HG03175 (cell line): ENCODE measurements around the gene ISG15.
A peak's percentile ranks its signal among the peaks of the same experiment; 100 is the strongest.

Experiments used
- ATAC-seq: cut with Tn5 transposase; IDR thresholded peaks from one replicate; pipeline ENCODE4 v1.9.1; 2021; ENCODE audit warnings: mild to moderate bottlenecking, moderate library complexity; ENCODE audit not compliant: unreplicated experiment

Gene ISG15

GRCh38 chr1:1013105-1013921 is at the start of gene ISG15:
Gene ISG15, plus strand, starts transcription at chr1:1013497. Its CDS starts 77 bp downstream, at chr1:1013574.
- ATAC-seq: peak; percentile 80

- no peak for ATAC-seq
These were observed 49.4 kb upstream of the ISG15 start for GRCh38 chr1:963746-964525.

- no peak for ATAC-seq
These were observed 48.4 kb upstream of the ISG15 start for GRCh38 chr1:964691-965525.

- ATAC-seq: no peak
These were observed 47.7 kb upstream of the ISG15 start for GRCh38 chr1:965526-966134.

DNA sequence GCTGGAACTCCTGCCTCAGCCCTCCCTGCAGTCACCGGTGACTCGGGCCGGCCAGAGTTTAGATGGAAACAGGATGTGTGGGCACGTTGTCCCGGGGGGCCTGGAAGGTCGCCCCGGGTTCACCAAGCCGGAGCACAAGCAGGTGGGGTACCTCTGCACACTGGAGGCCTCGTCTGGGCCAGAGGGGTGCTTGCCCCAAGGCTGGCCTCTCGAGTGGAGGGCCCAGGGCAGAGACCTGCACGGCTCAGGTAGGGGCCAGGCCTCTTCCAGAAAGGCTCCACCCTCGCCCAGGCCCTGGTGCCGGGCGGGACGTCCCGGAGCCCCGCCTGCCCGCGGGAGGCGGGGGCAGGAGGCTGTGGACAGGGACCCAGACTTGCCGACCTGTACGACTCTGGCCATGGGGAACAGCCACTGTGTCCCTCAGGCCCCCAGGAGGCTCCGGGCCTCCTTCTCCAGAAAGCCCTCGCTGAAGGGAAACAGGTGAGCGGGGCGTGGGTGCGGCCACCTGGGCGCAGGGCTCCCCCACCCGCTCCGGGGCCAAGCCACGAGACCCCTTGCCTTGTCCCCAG is 47.1 kb upstream of the ISG15 start, which contains the start of gene PLEKHN1:
TSS of gene PLEKHN1 (plus strand) at position 348 of the 569 bp plus-strand sequence. CDS start at position 398, 50 bp downstream.
- ATAC-seq: peak; percentile 26

- ATAC-seq: peak; percentile 57
These were observed 46.5 kb upstream of the ISG15 start for GRCh38 chr1:966704-967300.

- ATAC-seq: no peak
These were observed 45.6 kb upstream of the ISG15 start for GRCh38 chr1:967466-968343.

DNA sequence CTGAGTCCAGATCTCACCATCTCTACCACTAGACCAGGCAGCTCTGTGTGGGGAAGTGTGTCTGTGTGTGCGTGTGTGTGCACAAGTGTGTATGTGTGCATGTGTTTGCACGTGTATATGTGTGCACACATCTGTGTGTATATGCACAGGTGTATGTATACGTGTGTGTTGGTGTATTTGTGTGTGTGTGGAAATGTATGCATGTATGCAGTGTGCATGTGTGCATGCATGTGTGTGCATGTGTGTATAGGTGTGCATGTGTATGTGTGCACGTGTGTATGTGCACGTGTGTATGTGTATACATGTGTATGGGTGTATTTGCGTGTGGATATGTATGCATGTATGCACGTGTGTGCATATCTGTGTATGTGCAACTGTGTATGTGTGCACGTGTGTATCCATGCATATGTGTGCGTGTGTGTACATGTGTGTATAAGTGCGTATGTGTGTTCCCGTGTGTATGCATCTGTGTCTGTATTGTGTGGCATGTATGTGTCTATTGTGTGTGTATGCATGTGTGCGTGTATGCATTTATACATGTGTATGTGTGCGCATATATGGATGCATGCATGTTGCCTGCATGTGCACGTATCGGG is 43.9 kb upstream of the ISG15 start:
- ATAC-seq: no peak

DNA sequence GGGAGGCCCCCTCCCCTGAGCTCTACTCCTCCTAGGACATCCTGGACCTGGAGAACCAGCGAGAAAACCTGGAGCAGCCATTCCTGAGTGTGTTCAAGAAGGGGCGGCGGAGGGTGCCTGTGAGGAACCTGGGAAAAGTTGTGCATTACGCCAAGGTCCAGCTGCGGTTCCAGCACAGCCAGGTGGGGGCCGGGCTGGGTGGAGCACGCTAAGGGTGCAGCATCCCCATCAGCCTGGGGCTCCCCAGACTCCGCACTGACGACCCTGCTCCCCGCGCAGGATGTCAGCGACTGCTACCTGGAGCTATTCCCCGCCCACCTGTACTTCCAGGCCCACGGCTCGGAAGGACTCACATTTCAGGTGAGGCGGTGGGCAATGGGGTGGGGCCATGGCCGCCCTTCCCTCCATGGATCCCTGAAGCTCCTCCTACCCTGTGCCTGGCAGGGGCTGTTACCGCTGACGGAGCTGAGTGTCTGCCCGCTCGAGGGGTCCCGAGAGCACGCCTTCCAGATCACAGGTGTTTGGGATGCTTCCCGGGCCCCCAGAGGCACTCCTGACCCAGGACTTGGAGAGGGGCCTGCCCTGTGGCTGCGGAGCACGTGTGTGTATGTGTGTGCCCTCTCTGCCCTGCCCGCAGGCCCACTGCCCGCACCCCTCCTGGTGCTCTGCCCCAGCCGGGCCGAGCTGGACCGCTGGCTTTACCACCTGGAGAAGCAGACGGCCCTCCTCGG is 42.9 kb upstream of the ISG15 start:
- no peak for ATAC-seq

GRCh38 chr1:970973-971730 is 42.1 kb upstream of the ISG15 start:
- no peak for ATAC-seq

DNA sequence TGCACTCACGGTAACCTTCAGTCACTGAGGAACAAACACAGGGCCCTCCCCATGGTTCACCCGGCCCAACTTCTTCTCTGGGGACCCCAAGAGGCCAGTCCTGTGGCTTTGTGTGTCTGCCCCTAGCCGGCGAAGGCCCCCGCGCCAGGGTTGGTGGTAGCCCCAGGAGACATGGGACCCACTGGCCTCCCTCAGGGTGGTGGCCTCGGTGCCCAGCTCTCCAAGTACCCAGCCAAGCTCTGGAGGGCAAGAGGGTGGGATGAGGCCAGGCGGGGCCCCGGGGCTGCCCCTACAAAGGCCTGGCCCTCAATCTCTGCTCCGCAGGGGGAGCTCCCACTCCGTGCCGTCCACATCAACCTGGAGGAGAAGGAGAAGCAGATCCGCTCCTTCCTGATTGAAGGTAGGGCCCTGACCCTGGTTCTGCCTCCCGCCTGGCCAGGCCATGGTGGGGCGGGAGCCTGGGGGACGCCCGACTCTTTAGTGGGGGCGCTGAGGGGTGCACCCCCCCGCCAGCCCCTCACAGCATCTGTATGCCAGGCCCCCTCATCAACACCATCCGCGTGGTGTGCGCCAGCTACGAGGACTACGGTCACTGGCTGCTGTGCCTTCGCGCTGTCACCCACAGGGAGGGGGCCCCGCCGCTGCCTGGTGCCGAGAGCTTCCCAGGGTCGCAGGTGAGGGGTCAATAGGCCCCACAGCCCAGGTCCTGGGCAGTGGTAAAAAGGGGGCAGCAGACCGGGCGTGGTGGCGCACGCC is 41.4 kb upstream of the ISG15 start:
- ATAC-seq: no peak

DNA sequence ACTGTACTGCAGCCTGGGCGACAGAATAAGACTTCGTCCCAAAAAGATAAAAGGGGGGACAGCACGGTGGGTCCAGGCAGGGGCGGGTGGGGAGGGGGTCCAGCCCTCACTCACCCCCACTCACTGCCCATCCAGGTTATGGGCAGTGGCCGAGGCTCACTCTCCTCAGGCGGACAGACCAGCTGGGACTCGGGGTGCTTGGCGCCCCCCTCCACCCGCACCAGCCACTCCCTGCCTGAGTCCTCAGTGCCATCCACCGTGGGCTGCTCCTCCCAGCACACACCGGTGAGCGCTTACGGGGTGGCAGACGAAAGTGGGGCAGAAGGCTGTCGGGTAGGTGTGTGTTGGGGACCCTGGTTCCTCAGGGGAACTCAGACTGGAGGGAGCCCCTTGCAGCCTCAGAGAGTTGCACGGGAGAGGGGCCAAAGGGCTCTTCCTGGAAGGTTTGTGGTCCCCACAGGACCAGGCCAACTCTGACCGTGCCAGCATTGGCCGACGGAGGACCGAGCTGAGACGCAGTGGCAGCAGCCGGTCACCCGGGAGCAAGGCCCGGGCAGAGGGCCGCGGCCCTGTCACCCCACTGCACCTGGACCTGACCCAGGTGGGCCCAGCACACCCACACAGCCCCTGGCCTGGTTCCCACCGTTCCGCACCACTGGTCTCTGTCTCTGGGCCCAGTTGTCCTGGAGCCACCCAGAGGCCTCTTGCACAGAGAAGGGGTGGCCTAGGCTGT is 40.4 kb upstream of the ISG15 start:
- no peak for ATAC-seq

GRCh38 chr1:973459-974292 is 39.6 kb upstream of the ISG15 start:
- no peak for ATAC-seq

DNA sequence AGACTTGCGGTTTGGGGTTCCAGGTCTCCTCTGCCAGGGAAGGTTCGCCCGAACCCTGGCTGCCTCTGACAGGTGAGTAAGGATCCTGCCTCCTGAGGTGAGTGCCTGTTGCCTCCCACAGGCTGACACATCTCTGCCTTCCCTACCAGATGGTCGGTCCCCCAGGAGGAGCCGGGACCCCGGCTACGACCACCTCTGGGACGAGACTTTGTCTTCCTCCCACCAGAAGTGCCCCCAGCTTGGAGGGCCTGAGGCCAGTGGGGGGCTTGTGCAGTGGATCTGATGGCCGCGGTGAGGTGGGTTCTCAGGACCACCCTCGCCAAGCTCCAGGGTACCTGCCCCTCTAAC is 39.0 kb upstream of the ISG15 start:
- ATAC-seq: no peak
